ENCODE measurements around the gene CLINT1.

Gene CLINT1

DNA sequence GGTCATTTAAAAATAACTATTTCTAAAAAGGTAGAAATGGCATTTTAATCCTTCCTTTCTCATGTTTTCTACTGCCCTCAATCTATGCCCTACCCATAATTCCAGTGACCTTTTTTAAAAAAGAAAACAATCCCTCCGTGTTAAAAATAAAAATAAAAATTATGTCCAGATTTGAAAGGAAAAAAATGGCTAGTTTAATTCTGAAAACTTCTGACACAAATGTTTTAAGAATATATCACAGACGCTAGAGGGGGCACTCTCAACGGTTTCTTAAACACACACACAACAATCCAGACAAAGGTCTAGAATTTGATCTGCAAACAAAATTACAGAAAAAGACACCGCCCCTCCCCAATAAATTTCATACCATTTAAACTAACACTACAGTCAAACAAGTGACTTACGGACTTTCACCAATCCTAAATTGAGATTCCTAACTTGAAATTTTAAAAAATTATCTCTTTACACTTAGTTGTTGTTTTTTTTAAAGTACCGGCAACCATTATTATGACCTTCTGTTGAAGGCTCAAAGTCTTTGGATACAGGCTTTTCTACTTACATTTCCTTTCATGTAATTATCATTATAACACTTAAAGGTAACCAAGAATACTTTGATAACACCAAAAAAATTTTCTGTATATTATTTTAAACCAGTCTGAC, 38.2 kb downstream of the CLINT1 start:
- DNase-seq (ENCODE audit: low read depth in 3 of 3): peak in 1 of 3 donors; percentile 33

DNA sequence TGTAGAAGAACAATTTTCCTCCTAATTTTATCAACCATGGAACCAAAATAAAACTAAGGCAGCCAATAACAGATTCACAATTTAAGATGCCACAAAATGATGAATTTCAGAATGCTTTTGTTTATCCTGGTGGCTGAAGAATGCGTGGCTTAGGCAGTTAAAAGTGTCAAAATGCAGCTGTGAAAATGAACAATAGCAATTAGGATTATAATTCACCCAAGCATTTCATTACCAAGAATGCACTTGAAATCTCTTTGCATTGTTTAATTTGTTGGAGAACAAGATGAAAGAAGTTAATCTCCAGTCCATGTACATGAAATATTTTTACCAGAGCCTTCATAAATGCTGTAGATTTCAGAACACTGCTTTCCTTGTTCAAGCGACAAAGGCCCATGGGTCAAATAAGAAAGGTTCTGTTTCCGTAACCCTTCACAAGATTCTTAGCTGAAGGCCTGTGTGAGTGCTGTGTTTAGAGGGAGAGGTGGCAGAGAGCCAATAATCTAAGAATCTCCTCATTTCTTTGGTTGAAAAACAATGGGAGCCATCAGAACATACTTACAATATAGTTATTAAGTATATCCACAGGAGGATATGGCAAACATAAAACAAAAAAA, 39.3 kb downstream of the CLINT1 start:
- DNase-seq (ENCODE audit: low read depth in 3 of 3): no peak

DNA sequence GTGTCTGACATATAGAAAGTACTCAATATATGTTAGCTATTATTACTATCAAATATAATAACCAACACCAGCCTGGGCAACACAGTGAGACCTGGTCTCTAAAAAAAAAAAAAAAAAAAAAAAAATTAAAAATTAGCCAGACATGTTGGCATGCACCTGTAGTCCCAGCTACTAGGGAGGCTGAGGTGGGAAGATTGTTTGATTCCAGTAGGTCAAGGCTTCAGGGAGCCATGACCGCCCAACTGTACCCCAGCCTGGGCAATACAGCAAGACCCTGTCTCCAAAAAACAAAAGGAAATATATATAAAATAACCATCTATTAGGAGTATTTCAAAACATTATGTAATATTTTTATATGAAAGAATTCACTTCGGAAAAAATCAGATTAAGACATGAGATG, 40.6 kb downstream of the CLINT1 start:
- DNase-seq (ENCODE audit: low read depth in 3 of 3): no peak

DNA sequence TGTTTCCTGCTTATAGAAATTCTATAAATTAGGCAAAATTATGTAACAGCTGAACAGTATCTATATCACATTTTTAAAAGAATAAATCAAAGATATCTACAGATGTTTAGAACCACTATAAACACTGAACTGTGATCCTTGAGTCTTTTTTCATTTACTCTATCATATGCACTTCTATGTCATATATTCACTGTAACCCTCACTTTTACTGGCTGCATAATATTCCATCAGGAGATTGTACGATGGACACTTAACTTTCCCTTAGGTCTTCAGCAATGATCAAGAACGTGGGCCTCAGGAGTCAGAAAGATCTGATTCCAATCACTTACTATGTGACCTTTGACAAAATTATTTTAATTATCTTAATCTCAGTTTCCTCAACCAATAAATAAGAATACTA, 41.0 kb downstream of the CLINT1 start:
- no peak for DNase-seq (ENCODE audit: low read depth in 3 of 3)

GRCh38 chr5:157817387-157817702, 41.6 kb downstream of the CLINT1 start:
- no peak for DNase-seq (ENCODE audit: low read depth in 3 of 3)

DNA sequence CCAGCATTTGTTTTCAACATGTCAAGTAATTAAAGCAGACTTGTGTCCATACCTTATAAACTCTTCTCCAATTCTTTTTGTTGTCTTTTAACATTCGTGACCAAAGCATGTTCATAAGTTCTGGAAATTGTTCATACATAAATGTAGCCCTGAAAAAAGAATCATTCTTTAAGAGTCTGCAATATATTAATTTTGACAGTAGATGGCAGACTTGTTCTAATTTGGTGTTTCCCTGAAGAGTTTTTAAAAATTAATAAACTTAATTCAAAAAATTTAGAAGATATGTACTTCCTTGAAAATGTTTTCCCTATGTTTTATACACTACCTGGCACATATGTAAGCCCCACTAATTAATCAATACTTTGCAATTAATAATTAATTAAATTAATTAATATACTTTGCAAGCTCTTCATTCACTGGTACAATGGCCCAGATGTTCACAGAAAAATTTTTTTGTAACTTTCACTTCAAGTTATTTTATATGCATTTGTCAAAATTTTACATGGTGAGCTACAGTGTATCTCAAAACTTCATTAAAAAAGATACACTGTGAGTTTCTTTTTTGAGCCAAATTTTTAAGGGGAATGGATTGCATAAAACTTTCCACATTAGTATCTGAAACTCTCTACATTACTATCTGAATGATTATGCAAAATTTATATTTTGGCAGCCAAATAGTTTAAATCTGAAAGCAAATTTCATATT, 42.1 kb downstream of the CLINT1 start:
- no peak for DNase-seq (ENCODE audit: low read depth in 3 of 3)

- no peak for DNase-seq (ENCODE audit: low read depth in 3 of 3)
Observed at GRCh38 chr5:157812086-157812485, 46.9 kb downstream of the CLINT1 start.

DNA sequence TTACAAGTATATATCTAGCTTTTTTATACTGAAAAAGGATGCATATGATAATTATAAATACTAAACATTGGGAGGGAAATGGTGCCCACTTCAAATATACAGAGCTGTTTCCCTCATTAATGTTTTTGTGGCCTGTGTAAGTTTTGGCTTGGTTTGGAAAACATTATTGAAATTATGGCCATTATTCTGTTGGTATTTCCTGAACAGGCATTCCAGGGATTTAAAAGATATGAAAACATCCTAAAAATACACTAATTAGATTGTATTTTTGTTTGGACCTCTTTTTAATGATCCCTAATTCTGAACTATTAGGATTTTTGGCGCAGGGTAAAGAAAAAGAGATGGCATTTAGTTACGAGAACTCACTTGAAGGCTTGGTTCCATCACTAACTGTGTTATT, 50.9 kb downstream of the CLINT1 start:
- no peak for DNase-seq (ENCODE audit: low read depth in 3 of 3)

- no peak for DNase-seq (ENCODE audit: low read depth in 3 of 3)
Observed at GRCh38 chr5:157802736-157803135, 56.2 kb downstream of the CLINT1 start.

DNA sequence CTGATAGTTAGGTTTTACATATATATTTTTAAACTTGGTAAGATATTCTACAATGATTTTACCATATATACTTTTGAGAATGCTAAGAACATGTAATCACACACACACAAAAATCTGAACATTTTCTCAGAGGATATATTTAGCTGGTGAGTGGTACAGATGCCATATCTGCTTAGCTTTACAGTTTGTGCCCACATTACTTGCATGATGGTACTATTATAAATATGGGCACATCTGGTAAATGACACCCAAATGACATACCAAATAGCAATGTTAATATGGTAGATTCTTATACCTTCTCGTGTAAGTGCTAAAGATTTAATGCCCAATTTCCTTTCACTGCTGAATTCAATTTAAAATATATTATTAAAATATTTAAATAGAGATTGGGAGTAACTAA, 58.8 kb downstream of the CLINT1 start:
- DNase-seq (ENCODE audit: low read depth in 3 of 3): no peak

DNA sequence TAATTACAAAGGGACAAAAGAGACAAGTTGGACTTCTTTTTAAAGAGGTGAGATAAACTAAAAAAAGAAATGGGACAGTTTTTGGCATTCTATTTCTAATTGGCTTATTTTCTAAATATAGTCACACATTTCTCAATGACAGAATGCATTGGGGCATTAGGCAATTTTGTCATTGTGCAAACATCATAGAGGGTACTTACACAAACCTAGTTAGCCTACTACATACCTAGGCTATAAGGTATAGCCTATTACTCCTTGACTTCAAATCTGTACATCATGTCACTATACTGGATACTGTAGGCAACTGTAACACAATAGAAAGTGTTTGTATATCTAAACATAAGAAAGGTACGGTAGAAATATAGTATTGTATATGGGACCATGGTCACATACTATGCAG, 59.4 kb downstream of the CLINT1 start:
- no peak for DNase-seq (ENCODE audit: low read depth in 3 of 3)

DNA sequence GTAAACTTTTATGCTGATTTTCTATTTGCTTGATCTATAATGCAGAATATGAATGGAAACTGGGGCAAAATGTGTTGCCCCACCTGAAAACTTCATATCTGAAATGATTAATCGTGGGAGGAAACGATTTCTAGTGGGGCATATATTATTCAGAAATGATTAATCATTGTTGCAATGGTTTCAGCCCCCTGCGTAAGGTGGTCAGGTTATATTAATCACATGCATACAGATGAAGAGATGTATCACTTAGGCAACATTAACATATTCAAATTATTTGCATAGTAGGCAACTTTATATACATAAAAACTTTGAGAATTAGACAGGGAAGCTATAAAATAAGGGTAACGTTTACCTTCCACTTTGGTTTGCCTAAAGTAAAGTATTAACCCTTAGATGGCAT, 65.6 kb downstream of the CLINT1 start:
- DNase-seq (ENCODE audit: low read depth in 3 of 3): no peak

GRCh38 chr5:157785801-157786200, 73.1 kb downstream of the CLINT1 start:
- DNase-seq (ENCODE audit: low read depth in 3 of 3): no peak

GRCh38 chr5:157779221-157779620, 79.7 kb downstream of the CLINT1 start:
- no peak for DNase-seq (ENCODE audit: low read depth in 3 of 3)

GRCh38 chr5:157778121-157778805, 80.7 kb downstream of the CLINT1 start:
- DNase-seq (ENCODE audit: low read depth in 3 of 3): no peak

- DNase-seq (ENCODE audit: low read depth in 3 of 3): no peak
Observed at GRCh38 chr5:157772127-157772526, 86.8 kb downstream of the CLINT1 start.

DNA sequence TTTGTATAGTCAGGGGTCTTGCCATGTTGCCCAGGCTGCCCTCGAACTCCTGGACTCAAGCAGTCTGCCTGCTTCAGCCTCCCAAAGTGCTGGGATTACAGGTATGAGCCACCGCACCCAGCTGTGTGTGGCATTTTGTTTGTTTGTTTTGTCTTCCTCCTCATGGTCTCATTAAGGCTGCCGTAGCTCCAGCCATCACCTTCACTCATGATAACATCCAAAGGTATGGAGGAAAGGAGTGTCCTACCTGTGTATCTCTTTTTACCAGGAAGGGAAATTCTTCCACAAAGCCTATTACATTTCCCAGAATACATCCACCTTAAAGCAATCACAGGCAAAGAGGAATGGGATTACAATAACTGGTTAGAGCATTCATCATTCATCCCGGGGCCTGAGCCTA, 88.3 kb downstream of the CLINT1 start:
- no peak for DNase-seq (ENCODE audit: low read depth in 3 of 3)

GRCh38 chr5:157767689-157768088, 91.3 kb downstream of the CLINT1 start:
- DNase-seq (ENCODE audit: low read depth in 3 of 3): no peak

DNA sequence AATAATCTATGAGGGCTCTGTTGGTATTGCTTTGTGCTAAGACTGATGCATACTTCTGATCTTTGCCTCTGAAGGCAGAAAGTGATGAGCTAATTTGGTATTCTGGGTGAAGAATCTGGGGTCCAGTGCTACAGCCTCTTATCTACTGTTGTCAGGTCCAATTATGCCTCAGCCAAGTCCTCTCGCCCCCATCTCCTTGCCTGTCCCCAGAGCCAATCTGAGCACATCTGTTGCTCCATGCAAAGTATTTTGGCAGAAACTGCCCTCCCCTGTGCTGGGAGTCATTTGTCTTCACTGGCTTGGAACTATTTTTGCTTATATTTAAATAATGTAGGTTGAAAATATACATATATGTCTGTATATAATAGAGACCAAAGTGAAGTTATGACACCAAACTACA, 92.0 kb downstream of the CLINT1 start:
- DNase-seq (ENCODE audit: low read depth in 3 of 3): no peak

- no peak for DNase-seq (ENCODE audit: low read depth in 3 of 3)
Observed at GRCh38 chr5:157766442-157766841, 92.5 kb downstream of the CLINT1 start.

GRCh38 chr5:157764531-157764930, 94.4 kb downstream of the CLINT1 start:
- DNase-seq (ENCODE audit: low read depth in 3 of 3): no peak

DNA sequence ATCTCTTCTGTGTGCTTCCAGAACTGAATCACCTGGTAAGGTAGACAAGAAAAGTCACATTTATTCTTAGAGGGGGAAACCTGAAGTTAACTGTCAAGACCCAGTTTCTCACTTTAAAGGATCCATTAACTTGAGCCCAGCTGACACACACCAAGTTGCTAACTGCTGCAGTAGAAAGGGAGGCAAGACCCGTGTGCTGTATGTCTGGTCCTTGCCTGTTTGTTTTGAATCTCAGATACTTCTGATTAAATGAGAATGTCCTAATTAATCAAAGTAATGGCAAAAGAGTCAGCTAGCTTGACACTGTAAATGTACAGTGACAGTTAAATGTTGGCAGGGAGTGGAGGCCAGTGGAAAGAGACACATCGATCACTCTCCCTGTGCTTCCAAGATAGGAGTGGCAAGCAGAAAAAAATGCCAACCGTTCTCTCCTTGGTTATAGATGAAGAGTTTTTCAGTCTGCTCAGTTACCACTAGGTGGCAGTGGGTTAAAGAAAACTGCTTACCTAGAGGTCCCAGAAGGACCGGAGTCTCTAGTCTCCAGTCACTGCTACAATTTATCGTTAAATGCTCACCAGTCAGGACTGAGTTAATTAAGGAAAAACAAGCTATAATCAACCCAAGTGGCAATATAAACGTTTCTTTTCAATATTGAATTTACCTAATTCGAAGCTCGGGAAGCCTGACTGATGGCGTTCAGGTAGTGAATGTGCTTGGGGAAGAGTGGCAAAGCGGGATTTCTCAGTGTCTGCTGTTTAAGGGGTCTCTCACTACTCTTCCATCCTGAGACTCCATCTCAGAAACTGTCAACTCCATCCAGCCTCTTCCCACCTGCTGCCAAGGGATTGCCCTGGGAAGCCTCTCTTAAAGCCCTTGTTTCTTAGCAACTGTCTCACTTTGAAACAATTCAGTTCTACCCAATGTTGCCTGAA, 97.0 kb downstream of the CLINT1 start:
- DNase-seq (ENCODE audit: low read depth in 3 of 3): no peak

Data from stimulated activated CD4-positive, alpha-beta T cell treated with anti-CD3 and anti-CD28 coated beads, TNF-alpha, amount 100 ng/mL, for 48 hours (primary cell).